KMS-11 (cell line): ENCODE measurements around the gene TFEB.

ENCODE experiments used
- H2AFZ ChIP-seq: fragments of 200-600 bp; sonication (generic); 2 replicates; pipeline ENCODE4 v1.6.1; 2016; ENCODE audit warnings: antibody characterized with exemption, mixed run types, low read depth
- H3K27ac ChIP-seq: fragments of 200-600 bp; sonication (generic); 2 replicates; pipeline ENCODE4 v1.6.1; 2016; ENCODE audit warnings: mild to moderate bottlenecking, mixed run types
- H3K27me3 ChIP-seq: fragments of 200-600 bp; sonication (generic); 2 replicates; pipeline ENCODE4 v1.6.1; 2017; ENCODE audit warnings: mild to moderate bottlenecking, low read depth, mixed run types, moderate library complexity; ENCODE audit not compliant: insufficient read depth
- H3K36me3 ChIP-seq: fragments of 200-600 bp; sonication (generic); 2 replicates; pipeline ENCODE4 v1.6.1; 2017; ENCODE audit warnings: mild to moderate bottlenecking, mixed run types; ENCODE audit not compliant: insufficient read depth
- H3K4me1 ChIP-seq: fragments of 200-600 bp; sonication (generic); 2 replicates; pipeline ENCODE4 v1.6.1; 2016; ENCODE audit warnings: mild to moderate bottlenecking, low read depth, mixed run types; ENCODE audit not compliant: poor library complexity, severe bottlenecking
- H3K4me2 ChIP-seq: fragments of 200-600 bp; sonication (generic); 2 replicates; pipeline ENCODE4 v1.7.0; 2016; ENCODE audit warnings: mild to moderate bottlenecking, mixed run types
- H3K4me3 ChIP-seq: fragments of 200-600 bp; sonication (generic); IDR thresholded peaks from 2 replicates; pipeline ENCODE4 v1.6.1; 2017; ENCODE audit warnings: low read depth, low read length, mixed read lengths; ENCODE audit not compliant: insufficient read depth
- H3K79me2 ChIP-seq: fragments of 200-600 bp; sonication (generic); 2 replicates; pipeline ENCODE4 v1.6.1; 2016; ENCODE audit warnings: low read depth, mixed run types; ENCODE audit not compliant: insufficient read depth
- H3K9ac ChIP-seq: fragments of 200-600 bp; sonication (generic); 2 replicates; pipeline ENCODE4 v1.6.1; 2016; ENCODE audit warnings: mild to moderate bottlenecking, mixed run types
- H4K20me1 ChIP-seq: fragments of 200-600 bp; sonication (generic); 2 replicates; pipeline ENCODE4 v1.6.1; 2016; ENCODE audit warnings: mild to moderate bottlenecking, mixed run types; ENCODE audit not compliant: insufficient read depth
- CTCF ChIP-seq: fragments of 200-600 bp; sonication (generic); conservative IDR thresholded peaks from 2 replicates; pipeline ENCODE4 v1.6.1; 2017; ENCODE audit warnings: low read depth, mild to moderate bottlenecking, antibody characterized with exemption, low read length, moderate library complexity, mixed read lengths

Gene TFEB

GRCh38 chr6:41688256-41688965 is 47.0 kb downstream of the TFEB start:
- Histone ChIP-seq H4K20me1 (no peaks in the 10 kb centered on the region), H3K27me3 (no peaks in the 10 kb centered on the region), H3K4me2 (no peak overlapping the region), H3K9ac (no peak overlapping the region), H3K27ac (no peak overlapping the region), H3K4me1 (peaks cover 13% of the 10 kb centered on the region), H3K36me3 (no peaks in the 10 kb centered on the region), H3K79me2 (no peaks in the 10 kb centered on the region), H3K4me3 (no peak overlapping the region), H2AFZ (no peak overlapping the region)
- no peak for TF ChIP-seq CTCF

DNA sequence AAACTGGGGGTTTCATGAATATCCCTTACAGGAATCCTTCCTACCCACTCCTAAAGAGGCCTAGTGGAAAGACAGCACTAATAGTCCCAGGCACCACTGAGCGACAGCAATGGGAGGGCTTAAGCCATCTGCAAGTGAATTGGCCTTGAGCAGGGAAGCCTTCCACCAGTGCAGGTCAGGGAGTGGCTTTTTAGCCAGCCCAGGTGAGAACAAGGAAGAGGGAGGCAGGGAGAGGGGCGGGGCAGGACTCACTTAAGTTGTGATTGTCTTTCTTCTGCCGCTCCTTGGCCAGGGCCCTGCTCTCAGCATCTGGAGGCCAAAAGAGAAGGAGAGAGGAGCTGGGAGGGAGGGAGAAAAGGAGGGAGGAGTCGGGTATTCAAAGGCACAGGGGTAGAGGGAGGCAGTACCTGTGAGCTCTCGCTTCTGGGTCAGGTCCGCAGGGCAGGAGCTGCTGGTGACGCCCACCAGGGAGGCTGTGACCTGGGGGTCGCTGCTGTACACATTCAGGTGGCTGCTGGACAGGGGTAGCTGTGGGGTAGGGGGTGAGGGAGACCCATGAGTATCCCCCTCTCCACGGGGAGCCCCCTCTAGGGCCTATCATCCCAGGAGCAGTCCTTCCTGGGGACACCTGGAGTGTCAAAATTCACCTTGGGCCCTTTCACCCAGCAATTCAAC is 47.8 kb downstream of the TFEB start:
- Histone ChIP-seq H3K79me2 (no peaks in the 10 kb centered on the region), H3K4me2 (no peak overlapping the region), H3K4me1 (peaks cover 13% of the 10 kb centered on the region), H4K20me1 (no peaks in the 10 kb centered on the region), H3K27me3 (no peaks in the 10 kb centered on the region), H3K36me3 (no peaks in the 10 kb centered on the region), H2AFZ (no peak overlapping the region), H3K9ac (no peak overlapping the region), H3K4me3 (no peak overlapping the region), H3K27ac (no peak overlapping the region)
- TF ChIP-seq CTCF, result no peak

- TF ChIP-seq CTCF, result no peak
- H4K20me1 ChIP-seq, result no peaks in the 10 kb centered on the region
- H3K4me2 ChIP-seq, result no peak overlapping the region
These were observed 49.6 kb downstream of the TFEB start for GRCh38 chr6:41685641-41686380.

DNA sequence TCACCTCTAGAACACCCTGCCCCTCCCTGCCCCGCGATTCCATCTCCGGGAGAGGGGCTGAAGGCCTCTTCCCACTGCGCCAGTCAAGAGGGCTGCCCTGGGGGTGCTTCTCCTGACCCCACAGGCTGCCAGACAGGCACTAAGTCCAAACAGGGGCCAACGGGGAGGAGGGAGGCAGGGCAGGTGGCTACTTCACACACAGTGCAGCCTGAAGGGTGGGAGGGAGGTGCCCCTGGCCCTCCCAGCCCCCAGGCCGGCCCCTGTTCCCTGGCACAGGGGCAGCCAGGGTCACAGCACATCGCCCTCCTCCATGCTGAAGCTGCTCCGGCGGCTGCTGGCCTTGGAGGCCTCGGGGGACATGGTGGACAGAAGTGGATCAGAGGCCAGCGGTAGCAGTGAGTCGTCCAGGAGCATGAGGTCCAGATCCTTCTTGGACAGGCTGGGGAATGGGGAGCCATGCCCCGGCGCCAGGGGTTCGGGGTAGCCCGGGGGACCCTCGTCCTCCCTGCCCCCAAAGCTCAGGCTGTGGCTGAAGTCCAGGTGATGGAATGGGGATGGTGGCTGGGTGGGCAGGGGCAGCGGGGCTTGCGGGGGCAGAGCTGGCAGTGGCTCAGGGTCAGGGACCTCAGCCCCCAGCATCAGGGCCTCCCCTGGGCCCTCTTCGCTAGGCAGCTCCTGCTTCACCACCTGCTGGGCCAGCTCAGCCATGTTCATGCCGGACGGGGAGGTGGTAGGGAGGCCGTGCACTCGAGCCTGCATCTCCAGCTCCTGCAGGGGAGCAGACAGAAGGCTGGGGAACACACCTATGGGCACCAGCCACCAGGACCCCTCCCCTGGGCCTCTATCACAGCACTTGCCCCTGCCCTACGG is 50.9 kb downstream of the TFEB start:
- H3K27me3 ChIP-seq, result no peaks in the 10 kb centered on the region
- H3K36me3 ChIP-seq, result no peaks in the 10 kb centered on the region
- H2AFZ ChIP-seq, result no peak overlapping the region
- no peaks in the 10 kb centered on the region for H3K79me2 ChIP-seq
- no peaks in the 10 kb centered on the region for H4K20me1 ChIP-seq
- TF ChIP-seq CTCF, result no peak
- no peak overlapping the region for H3K9ac ChIP-seq
- no peak overlapping the region for H3K27ac ChIP-seq
- peaks cover 15% of the 10 kb centered on the region for H3K4me1 ChIP-seq
- no peak overlapping the region for H3K4me3 ChIP-seq
- no peak overlapping the region for H3K4me2 ChIP-seq

More at GRCh38 chr6:41685641-41686380, 49.6 kb downstream of the TFEB start:
- Histone ChIP-seq H3K27me3 (no peaks in the 10 kb centered on the region), H3K27ac (no peak overlapping the region), H3K79me2 (no peaks in the 10 kb centered on the region), H2AFZ (no peak overlapping the region), H3K4me1 (peaks cover 17% of the 10 kb centered on the region), H3K9ac (no peak overlapping the region), H3K36me3 (no peaks in the 10 kb centered on the region), H3K4me3 (no peak overlapping the region)
